ENCODE measurements around the gene SAMD11.
"Not testable (repeated sequence)": the region's sequence is repeated elsewhere in the genome, so short reads cannot be mapped to it uniquely, and the experiment has no call there.

GRCh38 chr1:890234-890633 is 33.5 kb upstream of the SAMD11 start:
- TF ChIP-seq CHD1 (IDR thresholded peaks at IDR 0.05; ENCODE audit: low read depth, low read length); CTCF (IDR thresholded peaks at IDR 0.05; ENCODE audit: control extremely low read depth in 1 of 3, insufficient read depth in 1 of 3, low read depth in 1 of 3, low read length in 3 of 3); POLR2AphosphoS5 (IDR thresholded peaks at IDR 0.05; ENCODE audit: low read depth, low read length); EZH2 (IDR thresholded peaks at IDR 0.05; ENCODE audit: low read depth, low read length, severe bottlenecking); TAF1 (IDR thresholded peaks at IDR 0.05; ENCODE audit: low read depth, low read length): not testable (repeated sequence)
